ENCODE results near the gene STK4. TPM values are rescaled to one million over a fixed set of nuclear protein-coding genes. Genes with fewer than 3 reads are reported as not detected.

The STK4 gene
- total RNA-seq, 1 experiment from 2014 or later = 41.2 TPM

- POLR2A ChIA-PET = no interaction called here
- H3K9me3 Mint-ChIP-seq = peaks cover 4% of the 10 kb centered on the region; the same call in 1 of the 2 replicates
These were observed 98.5 kb downstream of the STK4 start for GRCh38 chr20:45064812-45065211.

GRCh38 chr20:45066372-45066771 lies 100.1 kb downstream of the STK4 start:
- no peak for DNase-seq (ENCODE audit: low spot score)
- CTCF ChIA-PET = interaction anchor here (0.8 kb wide), 1 partner anchor 29 kb away, joined by 4 read pairs; no protein-coding TSS in a partner anchor
- no peak overlapping the region for H3K27ac Mint-ChIP-seq

More at GRCh38 chr20:45064812-45065211, 98.5 kb downstream of the STK4 start:
- Mint-ChIP-seq H3K27me3 (ENCODE audit: low read depth) (no peaks in the 10 kb centered on the region), H3K4me1 (peaks cover 5% of the 10 kb centered on the region), H3K36me3 (peaks cover 8% of the 10 kb centered on the region), H3K4me3 (no peak overlapping the region), H3K27ac (no peak overlapping the region)
- ATAC-seq (no peak), DNase-seq (ENCODE audit: low spot score) (no peak)
- CTCF ChIA-PET = no interaction called here
- TF ChIP-seq AFF4 (CRISPR knock-in tag; IDR thresholded peaks at IDR 0.05; ENCODE audit: borderline replicate concordance) (no peak), ZNF532 (CRISPR knock-in tag; IDR thresholded peaks at IDR 0.05; ENCODE audit: borderline replicate concordance) (no peak), ZNF396 (CRISPR knock-in tag; IDR thresholded peaks at IDR 0.05; ENCODE audit: borderline replicate concordance) (no peak), JAZF1 (CRISPR knock-in tag; IDR thresholded peaks at IDR 0.05) (no peak)

GRCh38 chr20:45067087-45067486 lies 100.8 kb downstream of the STK4 start:
- DNase-seq (ENCODE audit: low spot score) (no peak), ATAC-seq (no peak)
- ChIA-PET CTCF (interaction anchor here (1.5 kb wide), 1 partner anchor 45 kb away, joined by 3 read pairs; no protein-coding TSS in a partner anchor), POLR2A (no interaction called here)
- Mint-ChIP-seq H3K27ac (no peak overlapping the region), H3K36me3 (peaks cover 7% of the 10 kb centered on the region), H3K27me3 (ENCODE audit: low read depth) (no peaks in the 10 kb centered on the region), H3K4me3 (no peak overlapping the region), H3K4me1 (peaks cover 5% of the 10 kb centered on the region), H3K9me3 (peaks cover 4% of the 10 kb centered on the region; the same call in 1 of the 2 replicates)
- TF ChIP-seq MYBL2 (CRISPR knock-in tag; IDR thresholded peaks at IDR 0.05) (no peak), ELF4 (CRISPR knock-in tag; IDR thresholded peaks at IDR 0.05; ENCODE audit: low read depth) (no peak), ZNF416 (CRISPR knock-in tag; IDR thresholded peaks at IDR 0.05) (no peak), HMGA2 (CRISPR knock-in tag; IDR thresholded peaks at IDR 0.05) (no peak)

More at GRCh38 chr20:45066372-45066771, 100.1 kb downstream of the STK4 start:
- H3K27me3 Mint-ChIP-seq (ENCODE audit: low read depth) = no peaks in the 10 kb centered on the region
- peaks cover 4% of the 10 kb centered on the region; the same call in 1 of the 2 replicates for H3K9me3 Mint-ChIP-seq
- no peak for TF ChIP-seq HMGXB4 (CRISPR knock-in tag; IDR thresholded peaks at IDR 0.05)
- no peak for TF ChIP-seq NFYB (CRISPR knock-in tag; conservative IDR thresholded peaks at IDR 0.05; ENCODE audit: low read depth)
- TF ChIP-seq FOXJ3 (CRISPR knock-in tag; IDR thresholded peaks at IDR 0.05; ENCODE audit: borderline replicate concordance) = no peak
- POLR2A ChIA-PET = no interaction called here
- ATAC-seq = no peak
- peaks cover 5% of the 10 kb centered on the region for H3K4me1 Mint-ChIP-seq
- H3K36me3 Mint-ChIP-seq = peaks cover 8% of the 10 kb centered on the region
- H3K4me3 Mint-ChIP-seq = no peak overlapping the region
